A172 (cell line): Measurements from ENCODE around the gene GRHL3. TPM values are rescaled to one million over a fixed set of nuclear protein-coding genes. Genes with fewer than 3 reads are reported as not detected.

ENCODE experiments used
- DNase-seq: peaks from one replicate; pipeline ENCODE4 v3.0.0-alpha.2; 2015; ENCODE audit warnings: low spot score
- total RNA-seq: library from RNA; depleted of rRNA; stranded (reverse); fragments of >200 nt; shearing (Covaris generic); gene quantifications from 2 replicates; pipeline ENCODE4 v1.2.3, GENCODE V29; 2014

Gene GRHL3
- total RNA-seq, 1 experiment from 2014 or later: 0.10 TPM

- DNase-seq: no peak
Measured at GRCh38 chr1:24343412-24344089, 24.4 kb downstream of the GRHL3 start.

GRCh38 chr1:24344090-24344742 lies 25.1 kb downstream of the GRHL3 start:
- DNase-seq: no peak

DNA sequence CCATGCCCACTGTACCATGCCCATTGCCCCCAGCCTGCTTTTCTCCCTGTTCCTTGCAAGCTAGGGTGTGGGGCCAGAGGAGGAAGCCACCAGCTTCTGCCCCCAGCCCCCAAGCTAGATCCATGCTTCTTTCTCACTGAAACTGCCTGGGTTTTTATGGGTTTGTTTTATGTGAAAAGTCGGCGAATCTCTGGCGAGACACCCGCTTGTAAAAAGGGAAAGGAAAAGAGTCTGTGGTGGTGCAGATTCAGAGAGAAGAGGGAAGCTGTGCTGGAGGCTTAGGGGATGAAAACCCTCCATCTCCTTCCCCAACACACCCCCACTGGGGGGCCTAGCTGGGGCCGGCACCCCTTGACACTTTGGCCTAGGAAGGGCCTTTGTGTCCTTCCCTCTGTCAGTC lies 26.2 kb downstream of the GRHL3 start:
- DNase-seq: no peak

DNA sequence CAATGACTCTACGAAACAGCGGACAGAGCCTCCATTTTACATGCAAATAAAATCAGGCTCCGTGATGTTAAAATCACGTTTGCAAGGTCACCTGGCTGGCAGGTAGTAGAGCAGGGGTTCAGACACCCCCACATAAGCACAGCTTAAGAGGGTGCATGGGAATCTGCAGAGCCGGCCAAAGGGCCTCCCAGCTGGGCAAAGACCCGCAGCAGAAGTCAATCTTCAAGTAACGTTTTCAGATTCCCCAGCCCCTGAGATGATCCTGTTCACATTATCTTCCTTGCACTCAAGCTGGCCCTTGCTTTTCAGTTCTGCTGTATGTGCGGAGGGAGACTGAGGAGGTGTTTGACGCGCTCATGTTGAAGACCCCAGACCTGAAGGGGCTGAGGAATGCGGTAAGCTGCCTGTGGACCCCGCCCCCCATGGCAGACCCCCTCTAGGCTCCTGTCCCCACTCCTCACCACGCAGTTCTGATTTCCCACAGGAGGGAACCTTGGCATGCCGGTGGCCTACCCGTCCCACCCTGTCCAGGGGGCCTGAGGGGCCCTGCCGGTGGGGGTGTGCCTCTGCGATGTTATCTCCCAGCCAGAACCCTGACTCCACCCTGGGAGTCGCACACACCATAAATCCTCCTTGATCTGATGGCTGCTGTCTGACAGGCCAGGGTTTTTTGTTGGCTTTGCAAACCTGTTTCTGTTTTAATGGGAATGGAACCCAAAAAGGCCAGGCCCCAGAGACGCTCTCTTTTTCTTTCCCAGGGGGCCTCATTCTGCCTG lies 28.2 kb downstream of the GRHL3 start:
- DNase-seq: no peak

DNA sequence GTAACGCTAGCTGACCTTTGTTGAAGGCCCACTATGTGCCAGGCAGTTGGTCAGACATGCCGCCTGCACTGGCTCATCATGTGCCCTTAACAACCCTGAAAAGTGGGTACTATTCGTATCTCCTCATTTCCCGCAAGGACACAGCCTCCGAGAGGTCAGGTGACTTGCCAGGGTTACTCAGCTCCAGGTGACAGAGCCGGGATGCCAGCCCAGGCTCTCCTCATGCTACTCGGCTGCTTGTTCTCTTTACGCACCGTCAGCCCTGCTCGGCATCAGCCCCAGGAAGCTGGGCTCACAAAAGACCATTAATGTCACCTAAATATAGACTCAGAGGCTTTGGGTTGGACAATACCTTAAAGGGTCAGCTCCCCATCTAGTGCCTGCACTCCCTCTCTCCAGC lies 29.0 kb downstream of the GRHL3 start:
- DNase-seq: no peak

GRCh38 chr1:24349891-24350290 lies 30.7 kb downstream of the GRHL3 start:
- DNase-seq: no peak

GRCh38 chr1:24351247-24351646 lies 32.1 kb downstream of the GRHL3 start:
- DNase-seq: no peak

DNA sequence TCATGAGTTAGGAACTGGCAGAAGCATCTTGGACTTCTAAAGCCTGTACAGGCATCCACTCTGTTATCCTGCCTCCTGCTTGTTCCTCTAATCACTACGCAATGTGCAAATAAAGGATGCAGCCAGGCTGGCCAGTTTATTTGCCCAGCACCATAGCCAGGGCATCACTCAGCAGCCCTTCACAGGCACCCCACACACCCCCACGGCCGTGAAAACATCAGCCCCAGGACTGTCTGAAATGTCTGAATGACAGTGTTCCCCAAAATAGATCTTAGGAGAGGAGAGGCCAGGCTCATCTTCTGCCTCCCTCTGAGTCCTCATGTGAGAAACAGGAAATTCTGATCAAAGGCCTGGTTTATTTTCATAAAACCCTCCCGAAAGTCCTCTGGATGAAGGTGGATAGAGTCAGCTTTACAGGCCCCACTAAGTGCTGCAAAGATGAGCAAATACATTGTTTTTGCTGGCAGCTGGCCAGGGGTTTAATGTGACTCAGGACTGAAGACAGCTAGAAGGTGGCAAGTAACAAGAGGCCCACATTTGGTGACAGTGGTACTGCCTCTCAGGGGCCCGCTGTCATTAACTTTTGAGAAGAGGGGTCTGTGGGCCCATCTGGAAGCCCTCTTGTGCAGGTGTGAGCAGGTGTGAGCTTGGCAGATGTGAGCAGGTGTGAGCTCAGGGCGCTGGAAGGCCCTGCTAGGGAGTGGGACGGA lies 32.9 kb downstream of the GRHL3 start:
- peak; percentile 47 for DNase-seq

- no peak for DNase-seq
Measured at GRCh38 chr1:24353292-24353891, 34.2 kb downstream of the GRHL3 start.

DNA sequence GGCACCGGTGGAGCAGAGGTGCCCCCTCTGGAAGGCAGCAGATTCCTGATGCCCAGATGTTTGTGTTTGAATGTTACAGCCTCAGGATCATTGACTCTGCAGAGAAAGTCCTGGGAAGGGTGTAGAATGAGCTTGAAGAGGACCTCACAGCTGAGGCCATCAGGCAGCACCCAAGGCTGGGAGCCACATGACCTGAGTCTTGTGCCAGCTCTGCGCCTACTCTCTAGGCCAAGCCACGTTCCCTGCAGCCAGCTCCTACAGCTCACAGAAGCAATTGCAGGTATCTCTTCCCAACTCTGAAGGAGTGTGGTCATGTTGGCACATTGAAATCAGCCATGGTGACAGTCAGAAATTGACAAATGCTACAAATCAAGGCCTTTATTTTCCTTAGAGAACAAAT lies 36.3 kb downstream of the GRHL3 start:
- no peak for DNase-seq

GRCh38 chr1:24357038-24357437 lies 37.9 kb downstream of the GRHL3 start:
- DNase-seq: no peak

DNA sequence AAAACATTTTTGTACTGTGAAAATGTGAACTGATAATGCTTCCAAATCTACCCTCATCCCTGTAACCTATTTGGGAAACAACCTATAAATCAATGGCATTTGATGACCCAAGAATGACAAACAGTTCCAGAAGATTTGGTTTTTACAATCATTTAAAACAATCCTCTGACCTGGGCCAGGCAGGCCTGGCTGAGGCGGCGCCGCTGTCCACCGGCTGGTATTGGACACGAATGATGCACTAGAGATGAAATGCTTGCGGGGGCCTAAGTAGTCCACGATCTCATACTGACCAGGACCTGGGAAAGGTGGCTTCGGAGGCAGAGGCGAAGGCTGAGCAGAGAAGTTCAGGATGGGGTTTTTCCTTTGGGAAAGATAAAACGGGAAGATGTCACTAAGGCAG lies 41.5 kb downstream of the GRHL3 start:
- DNase-seq: no peak

DNA sequence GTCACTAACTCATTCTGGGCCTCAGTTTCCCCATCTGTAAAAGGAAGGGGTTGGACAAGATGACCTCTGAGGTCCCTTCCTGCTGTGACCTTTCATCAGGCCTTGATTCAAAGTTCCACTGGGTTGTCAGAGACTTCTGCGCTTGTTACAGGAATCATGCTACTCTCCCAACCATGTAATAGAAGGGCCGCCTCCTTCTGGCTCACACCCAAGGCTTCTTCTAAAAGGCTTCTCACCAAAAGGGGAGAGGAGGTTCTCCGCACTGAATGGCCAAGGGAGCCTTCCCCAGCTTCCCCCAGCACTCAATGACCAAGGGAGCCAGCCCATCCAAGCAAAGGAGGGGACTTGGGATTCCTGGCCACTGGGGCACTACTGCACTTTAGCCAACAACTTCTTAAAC lies 42.7 kb downstream of the GRHL3 start:
- no peak for DNase-seq

GRCh38 chr1:24362396-24362795 lies 43.2 kb downstream of the GRHL3 start:
- DNase-seq: no peak

GRCh38 chr1:24362982-24363614 lies 43.9 kb downstream of the GRHL3 start:
- DNase-seq: peak; percentile 60

DNA sequence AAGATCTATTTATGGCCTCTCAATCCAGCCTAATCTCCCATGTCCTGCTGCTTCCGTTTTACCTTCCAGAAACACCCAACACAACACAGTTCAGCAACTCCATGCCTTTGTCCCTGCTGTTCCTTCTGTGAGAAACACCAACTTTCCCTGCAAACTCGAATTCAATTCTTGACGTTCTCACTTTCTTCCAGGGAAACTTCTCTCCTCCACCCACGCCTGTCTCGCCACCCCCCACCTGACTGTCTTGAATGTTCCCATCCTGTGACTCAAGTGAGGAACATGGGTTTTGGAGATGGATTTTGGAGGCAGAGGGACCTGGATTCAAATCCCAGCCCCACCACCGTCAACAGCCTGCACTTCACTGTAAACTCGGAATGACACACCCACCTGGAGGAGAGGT lies 44.8 kb downstream of the GRHL3 start:
- DNase-seq: no peak

DNA sequence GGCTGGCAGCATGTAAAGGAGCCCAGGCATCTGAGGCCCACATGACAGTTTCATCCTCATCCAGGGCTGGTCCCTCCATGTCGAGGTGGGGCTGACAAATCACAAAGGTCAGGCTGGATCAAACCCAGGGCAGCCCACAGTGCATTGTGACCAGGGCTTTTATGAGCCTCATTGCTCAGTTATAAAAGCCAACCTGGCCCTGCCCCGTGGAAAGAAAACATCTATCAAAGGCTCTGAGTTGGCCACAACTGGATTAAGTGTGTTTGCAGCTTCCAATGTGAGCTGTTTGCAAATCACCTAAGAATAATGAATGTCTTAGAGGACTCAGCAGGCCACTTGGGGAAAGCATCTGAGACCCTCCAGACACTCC lies 45.4 kb downstream of the GRHL3 start:
- peak; percentile 49 for DNase-seq

GRCh38 chr1:24364975-24365678 lies 46.0 kb downstream of the GRHL3 start:
- peak; percentile 74 for DNase-seq

GRCh38 chr1:24366707-24367106 lies 47.5 kb downstream of the GRHL3 start:
- DNase-seq: no peak

DNA sequence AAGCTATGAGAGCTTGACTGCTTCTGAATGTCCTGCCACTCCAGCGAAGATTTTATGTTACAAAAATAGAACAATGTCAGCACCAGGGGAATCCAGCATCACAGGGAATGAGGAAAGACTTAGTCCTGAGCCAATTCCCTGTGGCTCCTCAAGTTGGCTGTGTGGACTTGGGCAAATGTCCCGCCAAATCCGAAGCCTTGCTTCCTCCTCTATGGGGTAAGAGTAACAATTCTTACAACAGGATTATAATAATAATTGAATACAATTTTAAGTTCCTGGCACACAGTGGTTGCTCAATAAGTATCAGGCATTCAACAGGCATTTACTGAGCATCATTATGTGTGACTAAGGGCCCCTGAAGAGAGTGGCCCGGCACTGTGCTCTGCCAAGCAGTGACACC lies 50.0 kb downstream of the GRHL3 start:
- no peak for DNase-seq

- DNase-seq: no peak
Measured at GRCh38 chr1:24369801-24370200, 50.6 kb downstream of the GRHL3 start.
